Right ventricle myocardium inferior (tissue), 1 donor: ENCODE measurements around the gene CARS1. TPM values are rescaled to one million over a fixed set of nuclear protein-coding genes. Genes with fewer than 3 reads are reported as not detected.

Experiments used
- ATAC-seq: fragments of 200-7000 bp; cut with Tn5 transposase; one replicate; pipeline ENCODE4 v1.9.1; 2020; ENCODE audit warnings: mild to moderate bottlenecking, moderate library complexity
- DNase-seq: peaks from one replicate; pipeline ENCODE4 v3.0.0; 2021; ENCODE audit errors: missing footprints
- intact Hi-C: fragments of 100-400 bp; cut with DNase I; formaldehyde crosslinking; loops from one replicate; pipeline ENCODE4 v1.11.0; 2022
- total RNA-seq: library from RNA; stranded (reverse); fragmentation: NEBNext Ultra II Directional; extraction: Animal tissue kit (Norgen Biotek cat#: 25700); gene quantifications from one replicate; pipeline ENCODE4 v1.2.1, GENCODE V29; 2021
- donor health status: DM: no; HTN: yes; CAD: no; lungs with severe emphysema.

Gene CARS1
- total RNA-seq, 1 donor from 2014 or later, result 17.2 TPM

- no peak for ATAC-seq
- DNase-seq, result no peak
- intact Hi-C loops, result no loop called here
Observed at GRCh38 chr11:2951231-2952110, 105.8 kb downstream of the CARS1 start.

Other genes with a start within 250 kb of the CARS1 start
- 40.0 TPM for gene CDKN1C, start 171.6 kb downstream of the CARS1 start, total RNA-seq
- 0.65 TPM for gene PHLDA2, start 128.0 kb downstream of the CARS1 start, total RNA-seq
- gene NAP1L4, start 65.1 kb downstream of the CARS1 start, total RNA-seq, result 168 TPM
- gene OSBPL5, start 107.9 kb upstream of the CARS1 start, total RNA-seq, result 18.4 TPM
- gene MRGPRG, start 161.4 kb upstream of the CARS1 start, total RNA-seq, result not detected
- gene MRGPRE, start 175.0 kb upstream of the CARS1 start, total RNA-seq, result not detected